KG1 (cell line): ENCODE data around the gene INTS12.

ENCODE experiments used
- DNase-seq: peaks from one replicate; lab custom pipeline; 2025; lab: John Stamatoyannopoulos, UW

INTS12 gene

DNA sequence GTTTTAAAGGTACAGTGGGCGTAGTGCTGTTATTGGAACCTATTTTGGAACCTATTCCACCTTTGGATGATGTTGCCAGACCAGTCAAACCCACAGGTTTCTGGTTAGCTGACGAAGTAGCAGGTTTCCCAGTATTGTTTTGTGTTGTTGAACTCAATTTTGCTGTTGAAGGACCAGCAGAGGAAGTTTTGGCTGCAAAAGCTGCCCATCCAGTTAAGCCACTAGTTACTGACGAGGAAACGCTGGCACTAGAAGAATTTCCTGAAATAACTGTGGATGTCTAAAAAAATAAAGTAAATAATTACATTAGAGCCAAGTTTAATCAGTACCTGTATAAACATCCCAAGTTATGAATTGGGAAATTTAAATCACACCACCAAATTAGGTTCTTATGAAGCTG lies 25.5 kb downstream of the INTS12 start:
- no peak for DNase-seq

DNA sequence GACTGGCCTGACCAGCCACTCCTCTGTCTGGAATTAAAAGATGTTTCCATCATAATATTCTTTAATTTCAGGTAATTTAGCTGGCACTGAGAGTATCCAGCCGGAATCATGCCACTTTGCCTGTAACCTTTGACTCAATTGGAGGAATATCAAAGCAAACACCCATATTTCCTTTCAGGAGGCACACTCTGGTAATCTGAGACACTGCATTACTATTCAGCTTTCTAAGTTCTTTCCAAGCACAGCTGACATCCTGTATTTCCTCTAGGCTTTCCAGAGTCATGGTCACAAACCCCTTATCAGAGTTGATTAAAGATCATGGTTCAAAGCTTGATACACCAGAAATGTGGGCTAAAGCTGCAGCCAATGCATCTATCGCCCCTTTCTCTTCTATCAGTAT lies 29.3 kb downstream of the INTS12 start:
- no peak for DNase-seq

DNA sequence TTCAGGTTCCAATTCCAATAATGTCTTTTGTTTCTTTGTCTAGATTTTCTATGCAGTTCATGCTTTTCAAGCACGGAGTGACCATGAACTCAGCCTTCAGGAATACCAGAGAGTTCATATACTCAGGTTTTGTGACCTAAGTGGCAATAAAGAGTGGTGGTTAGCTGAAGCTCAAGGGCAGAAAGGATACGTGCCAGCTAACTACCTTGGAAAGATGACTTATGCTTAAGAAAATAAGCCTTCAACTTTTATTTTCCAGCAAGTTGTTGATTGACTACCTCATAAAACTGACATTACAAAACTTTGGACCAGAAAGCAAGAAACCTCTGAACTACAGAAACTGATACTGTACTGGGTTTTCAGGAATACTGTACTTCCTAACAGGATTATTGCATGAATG lies 30.8 kb downstream of the INTS12 start:
- DNase-seq = no peak

DNA sequence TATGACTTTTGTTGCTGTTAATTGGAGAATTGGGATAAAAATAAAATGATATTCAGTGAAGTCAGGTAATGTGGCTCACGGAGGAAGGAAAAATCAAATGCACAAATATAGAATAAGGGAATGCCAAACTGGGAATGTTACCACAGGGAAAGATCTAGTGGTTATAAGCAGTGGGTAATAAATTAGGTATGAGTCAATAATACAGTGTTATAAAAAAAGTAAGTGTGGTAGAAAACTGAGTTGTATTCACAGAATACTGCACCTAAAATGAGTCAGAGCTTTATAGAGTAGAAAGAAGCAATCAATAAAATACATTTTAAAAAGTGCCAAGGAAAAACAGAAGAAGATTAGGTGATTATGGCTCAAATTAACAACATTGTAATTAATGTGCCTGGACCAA lies 34.5 kb downstream of the INTS12 start:
- DNase-seq = no peak

DNA sequence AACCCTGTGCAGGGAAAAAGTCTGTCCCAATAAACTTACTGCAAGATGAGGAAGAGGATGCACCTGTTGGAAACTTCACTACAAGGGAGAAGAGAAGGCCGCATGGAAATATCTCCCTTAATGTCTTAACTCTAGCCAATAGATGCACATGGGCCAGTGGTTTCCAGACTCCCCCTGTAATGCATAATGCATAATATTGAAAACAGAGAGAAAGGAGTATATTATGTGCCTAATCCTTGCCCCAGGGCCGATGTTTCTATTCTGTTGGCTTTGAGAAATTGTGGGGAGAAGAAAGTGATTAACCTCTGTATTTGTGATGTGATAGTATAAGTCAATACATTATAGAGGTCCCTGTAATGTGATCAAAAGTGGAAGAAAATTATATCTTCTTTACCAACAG lies 37.2 kb downstream of the INTS12 start:
- DNase-seq = no peak

DNA sequence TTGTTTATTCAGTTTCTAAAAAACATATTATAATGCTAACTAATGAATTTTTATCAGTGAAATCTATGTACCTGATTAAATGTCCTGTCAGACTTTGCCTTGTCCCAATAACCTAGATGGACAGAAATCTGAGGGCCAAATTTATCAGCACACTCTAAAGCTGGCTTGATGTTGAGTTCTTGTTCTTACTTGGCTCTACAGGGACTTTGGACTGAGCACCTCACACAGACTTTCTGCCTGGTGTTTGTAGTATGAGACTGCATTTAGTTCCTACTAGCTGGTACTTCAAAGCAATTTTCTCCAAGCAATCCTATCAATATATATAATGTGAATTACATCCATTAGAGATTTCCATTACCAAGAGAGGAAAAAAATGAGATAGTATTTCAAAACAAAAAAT lies 37.8 kb downstream of the INTS12 start:
- no peak for DNase-seq

DNA sequence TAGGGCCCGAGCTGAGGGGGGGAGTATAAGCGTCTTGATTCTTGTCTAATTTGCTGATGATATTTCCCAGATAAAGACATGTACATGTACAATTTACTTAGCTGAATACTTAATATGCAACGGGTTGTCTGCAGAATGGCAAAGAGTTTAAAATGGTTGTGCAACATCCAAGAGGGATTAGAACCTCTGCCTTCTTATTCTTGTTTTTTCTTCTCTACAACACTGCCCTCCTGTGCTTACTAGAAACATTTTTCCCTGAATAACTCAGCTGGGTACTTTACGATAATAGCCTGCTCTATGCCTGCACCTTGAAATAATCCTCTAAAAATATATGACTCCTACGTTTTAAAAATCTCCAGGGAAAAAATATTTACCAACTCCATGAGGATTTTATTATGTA lies 41.8 kb downstream of the INTS12 start:
- no peak for DNase-seq

DNA sequence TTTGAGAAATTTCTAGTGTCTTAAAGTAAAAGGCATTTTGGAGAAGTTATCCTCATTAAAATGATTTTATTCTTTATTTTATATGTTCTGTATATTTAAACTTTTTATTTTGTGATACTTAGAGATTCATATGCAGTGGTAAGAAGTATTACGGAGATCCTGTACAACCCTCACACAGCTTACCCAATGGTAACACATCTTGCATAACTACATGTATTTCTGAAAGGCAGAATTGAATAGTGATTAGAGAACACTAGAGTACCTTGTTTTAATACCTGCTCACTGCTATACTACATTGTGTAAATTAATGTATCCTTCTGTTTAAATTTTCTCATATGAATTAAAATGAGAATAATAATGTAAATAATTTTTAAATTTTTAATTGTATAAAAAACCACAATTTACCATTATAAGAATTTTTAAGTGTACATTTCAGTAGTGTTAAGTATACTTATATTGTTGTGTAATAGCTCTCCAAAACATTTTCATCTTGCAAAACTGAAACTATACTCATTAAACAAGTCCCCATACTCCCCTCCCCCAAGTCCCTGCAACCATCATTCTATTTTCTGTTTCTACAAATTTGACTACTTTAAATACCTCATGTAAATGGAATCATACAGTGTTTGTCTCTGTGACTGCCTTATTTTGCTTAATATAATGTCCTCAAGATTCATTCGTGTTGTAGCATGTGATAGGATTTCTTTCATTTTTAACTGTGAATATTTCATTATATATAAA lies 45.4 kb downstream of the INTS12 start:
- no peak for DNase-seq

DNA sequence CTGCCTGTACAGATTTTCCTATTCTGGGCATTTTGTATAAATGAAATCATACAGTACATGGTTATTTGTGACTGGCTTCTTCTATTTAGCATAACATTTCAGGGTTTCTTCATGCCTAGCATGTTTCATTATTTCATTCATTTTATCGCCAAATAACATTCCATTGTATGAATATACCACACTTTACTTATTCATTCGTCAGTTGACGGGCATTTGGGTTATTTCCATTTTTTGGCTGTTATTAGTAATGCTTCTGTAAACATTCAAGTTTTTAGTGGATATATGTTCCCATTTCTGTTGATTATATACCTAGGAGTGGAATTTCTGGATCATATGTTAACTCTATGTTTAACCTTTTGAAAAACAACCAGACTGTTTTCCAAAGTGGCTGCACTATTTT lies 47.5 kb downstream of the INTS12 start:
- no peak for DNase-seq

DNA sequence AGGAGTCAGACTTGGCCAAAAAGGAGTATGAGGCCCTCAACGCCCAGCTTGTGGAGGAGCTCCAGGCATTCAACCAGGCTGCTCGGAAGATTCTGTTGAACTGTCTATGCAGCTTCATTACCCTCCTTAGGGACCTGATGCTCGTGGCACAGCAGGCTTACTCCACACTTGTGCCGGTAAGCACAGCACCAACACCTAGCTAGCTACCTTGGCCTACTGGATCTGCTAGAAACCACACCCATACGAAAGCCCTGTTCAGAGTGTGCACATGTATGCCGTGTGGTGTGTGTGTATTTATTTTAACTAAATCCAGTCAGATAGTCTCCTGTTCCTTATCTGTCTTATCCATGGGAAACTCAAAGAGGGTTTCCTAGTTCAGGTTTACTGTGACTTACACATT lies 49.3 kb downstream of the INTS12 start:
- no peak for DNase-seq

DNA sequence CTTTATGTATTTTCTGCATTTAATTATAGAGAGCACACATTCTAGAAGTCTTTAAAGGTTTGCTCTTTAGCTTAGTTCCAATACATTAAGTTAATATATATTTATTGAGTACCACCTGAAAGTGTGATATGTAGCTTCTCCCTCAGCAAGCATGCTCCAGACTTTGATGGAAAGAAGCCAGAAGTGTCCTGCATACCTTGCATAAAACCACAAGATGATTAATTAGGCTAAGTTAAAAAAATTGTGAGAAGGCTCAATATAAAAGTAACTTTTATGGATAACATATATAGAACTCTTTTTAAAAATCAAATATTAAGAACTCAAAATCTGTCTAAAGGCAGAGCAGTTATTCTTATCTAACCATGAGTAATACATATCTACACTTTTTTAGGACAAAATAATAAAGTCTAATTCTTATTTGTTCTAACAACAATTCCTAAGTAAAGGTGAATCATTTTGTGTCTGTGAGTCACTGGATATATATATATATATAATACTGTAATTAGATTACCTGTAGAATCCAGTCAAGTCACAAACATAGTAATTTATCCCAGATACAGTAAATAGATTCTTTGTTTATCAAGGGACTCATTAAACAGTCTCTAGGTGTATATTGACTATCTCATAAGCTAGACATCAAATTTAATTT lies 51.2 kb downstream of the INTS12 start:
- no peak for DNase-seq

DNA sequence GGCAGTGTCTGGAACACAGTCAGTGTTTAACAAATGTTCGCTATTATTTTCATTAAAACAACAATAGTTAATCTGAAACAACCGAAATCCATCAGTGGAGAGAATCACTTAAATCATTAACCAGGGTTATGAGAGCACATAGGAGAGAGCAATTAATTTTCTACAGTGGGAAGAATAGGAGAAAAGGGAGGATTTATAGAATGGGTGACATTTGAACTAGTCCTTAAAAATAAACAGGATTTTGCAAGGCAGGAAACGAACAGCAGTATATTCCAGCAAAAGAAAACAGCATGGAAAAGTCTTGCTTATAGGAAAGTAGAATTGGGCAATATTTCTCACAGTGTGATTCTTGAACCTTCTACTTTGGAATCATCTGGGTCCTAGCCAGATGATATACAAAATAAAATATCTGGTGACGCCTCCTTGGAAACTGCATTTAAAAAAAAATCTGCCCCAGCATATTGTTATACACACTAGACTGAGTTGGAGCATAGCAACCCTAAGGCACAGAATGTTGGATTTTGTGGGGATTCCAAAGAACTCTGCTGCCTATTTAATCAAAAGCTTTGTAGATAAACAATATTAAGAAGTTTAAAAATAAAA lies 56.1 kb downstream of the INTS12 start:
- DNase-seq = no peak

DNA sequence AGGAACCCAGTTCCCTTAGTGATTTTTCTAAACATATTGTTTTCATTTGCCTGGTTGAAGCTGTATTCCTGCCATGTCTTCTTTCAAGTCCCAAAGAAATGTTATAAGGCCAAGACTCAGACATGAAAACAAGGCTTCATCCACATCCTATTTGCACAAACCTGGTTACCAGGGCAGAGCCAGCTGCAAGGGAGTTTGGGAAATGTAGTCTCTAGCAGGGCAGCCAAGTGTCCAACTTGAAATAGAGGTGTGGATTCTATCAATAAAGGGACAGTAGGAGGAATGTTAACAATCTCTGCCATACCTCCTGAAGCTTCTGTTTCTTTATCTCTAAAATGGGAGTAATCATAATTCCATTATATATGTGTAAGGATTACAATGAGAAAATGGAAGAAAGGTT lies 56.6 kb downstream of the INTS12 start:
- no peak for DNase-seq

DNA sequence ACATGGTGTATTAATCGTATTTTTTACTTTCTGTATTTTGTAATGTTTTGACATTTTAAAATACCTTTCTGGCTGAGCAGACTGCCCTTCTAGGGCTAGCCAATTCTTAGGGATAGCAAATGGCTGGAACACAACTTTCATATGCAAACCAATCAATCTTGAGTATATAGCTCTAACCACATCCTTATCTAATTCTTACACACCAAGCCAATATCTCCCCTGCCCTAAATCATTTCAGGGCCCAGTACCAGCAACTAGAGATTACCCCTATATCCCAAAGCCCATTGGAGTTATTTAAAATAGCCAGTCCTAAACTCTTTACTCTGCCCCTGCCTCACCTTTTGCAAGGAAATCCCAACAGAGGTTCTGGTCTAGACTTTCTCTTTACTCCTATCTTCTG lies 58.3 kb downstream of the INTS12 start:
- DNase-seq = no peak

DNA sequence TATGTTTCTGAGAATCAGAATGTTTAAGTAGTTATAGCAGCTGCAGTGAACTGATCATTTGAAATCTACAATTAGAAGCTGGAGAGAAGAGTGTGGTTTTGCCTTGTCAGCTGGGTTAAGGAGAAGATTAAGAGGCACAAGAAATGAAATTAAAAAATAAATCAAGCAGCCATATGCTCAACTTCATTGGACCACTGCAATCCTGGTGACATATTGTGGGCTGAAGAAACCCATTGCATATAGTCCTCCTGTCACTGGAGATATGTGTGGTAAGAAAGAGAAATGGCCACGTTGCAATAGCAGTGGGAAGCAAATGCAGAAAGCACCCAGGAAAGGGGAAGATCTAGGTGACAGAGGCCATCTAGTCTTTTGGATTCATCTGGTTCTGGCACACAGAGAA lies 63.0 kb downstream of the INTS12 start:
- no peak for DNase-seq

DNA sequence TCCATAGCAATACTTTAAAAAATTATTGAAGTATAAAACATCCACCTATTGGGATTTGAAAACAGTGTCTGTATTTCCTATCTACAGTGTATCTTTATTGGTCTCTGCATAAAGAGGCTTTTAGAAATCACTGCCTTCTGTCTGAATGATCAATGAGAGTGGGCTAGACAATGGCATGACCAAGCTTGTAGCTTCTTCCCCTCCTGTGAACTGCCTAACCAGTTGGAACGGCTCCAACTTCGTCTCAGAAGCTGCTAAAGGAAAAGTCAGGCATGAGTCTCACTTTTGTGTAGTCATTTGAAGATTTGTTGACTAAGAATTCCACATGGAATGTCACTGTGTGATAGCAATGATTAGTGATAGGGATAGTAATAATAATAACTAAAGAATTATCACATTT lies 64.2 kb downstream of the INTS12 start:
- no peak for DNase-seq

DNA sequence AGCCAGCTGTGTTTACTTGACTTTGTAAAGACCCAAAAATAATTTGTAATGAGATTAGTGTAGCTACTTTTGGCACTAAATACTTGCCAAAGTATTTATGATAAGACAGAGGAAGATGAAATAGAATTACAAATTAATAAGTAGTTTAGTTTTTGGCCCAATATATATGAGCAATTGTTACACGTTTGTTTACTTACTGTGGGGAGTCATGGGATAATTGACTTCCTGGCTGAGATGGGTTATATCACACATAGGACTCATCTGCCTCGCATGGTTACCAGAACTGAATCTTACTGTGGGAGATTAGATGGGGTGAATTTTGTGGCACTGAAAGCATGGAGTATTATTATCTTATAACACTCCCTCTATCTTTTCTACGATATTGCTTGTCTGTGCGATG lies 66.6 kb downstream of the INTS12 start:
- no peak for DNase-seq

DNA sequence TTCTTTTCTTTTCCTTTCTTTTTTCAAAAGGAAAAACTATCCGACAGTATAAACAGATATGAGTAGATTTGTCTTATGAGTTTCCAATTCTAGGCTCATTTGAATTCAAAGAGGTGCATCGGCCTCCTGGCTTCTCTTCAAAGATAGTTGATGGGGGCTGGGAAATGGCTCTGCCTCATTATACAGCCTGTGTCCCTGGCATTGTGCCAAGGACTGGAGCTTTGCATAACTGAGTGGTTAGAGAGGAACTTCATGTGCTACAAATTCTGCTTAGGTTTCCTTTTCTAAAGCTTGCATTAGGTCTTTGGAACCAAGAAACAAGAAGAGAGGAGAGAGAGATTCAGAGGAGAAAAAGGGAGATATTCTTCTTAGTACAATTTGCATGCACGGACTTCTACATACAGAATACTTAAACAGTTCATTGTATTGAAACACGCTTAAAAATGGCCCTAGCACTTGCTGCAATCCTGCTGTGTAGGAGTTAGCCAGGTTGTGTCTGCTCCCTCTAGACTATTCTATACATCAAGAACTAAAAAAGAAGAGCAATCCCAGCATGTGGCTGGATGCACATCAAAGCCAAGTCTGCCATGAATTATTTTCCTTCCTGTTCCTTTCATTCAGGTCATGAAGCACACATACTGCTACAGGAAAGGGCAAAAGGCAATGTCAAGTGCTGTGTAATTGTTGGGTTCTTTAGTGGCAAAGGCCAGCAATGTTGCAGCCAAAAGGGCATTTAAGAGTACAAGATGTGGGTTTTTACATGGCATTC lies 70.9 kb downstream of the INTS12 start:
- peak; percentile 11 for DNase-seq

DNA sequence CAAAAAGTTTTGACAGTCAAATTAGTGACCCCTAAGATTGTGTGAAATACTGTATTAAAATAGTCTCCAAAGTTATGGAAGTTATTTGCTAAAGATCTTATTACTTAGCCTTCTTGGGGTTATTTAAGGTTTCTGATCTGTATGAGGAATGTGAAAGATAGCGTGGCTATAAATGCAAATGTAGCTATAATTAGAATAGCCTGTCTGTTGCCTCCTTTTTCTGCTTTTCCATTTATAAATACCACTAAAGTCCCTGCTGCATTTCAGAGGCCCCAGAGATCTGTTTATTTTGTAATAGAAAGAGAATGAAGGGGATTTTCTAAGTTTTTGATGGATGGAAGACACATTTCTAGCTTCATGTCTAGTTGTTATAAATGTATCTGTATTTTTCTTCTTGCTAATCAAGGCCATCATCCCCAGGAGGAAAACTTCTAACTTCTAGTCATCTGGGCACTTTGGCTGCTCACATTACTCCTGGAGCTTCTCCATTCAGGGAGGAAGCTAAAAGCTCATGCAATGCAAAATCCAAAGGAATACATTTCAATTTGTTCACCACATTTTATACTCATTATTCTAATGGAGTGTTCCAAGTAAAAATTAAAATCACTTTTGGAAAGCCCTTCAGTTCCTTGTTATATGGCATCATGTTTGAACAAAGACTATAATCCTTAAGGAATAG lies 73.9 kb downstream of the INTS12 start:
- DNase-seq = no peak

DNA sequence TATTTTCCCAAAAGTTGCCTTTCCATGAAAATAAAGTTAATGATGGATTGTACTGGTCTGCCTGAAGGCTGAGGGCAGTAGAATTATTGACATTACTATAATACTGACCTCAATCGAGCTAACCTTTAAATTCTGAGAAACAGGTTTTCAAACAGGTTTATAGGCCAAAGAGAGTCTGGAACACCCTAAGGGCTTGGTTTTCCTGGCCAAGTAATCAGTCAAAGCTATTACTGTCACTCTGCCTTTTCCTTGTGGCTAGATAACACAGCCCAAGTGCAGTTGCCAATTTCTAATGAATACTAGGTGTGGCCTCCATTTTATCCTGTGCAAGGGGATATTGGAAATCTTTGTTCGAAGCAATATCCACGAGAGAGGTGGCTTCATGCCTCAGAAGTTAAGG lies 75.2 kb downstream of the INTS12 start:
- DNase-seq = no peak
